ENCODE measurements around the gene TRAIP. TPM values are rescaled to one million over a fixed set of nuclear protein-coding genes. Genes with fewer than 3 reads are reported as not detected.
"Not testable (repeated sequence)": the region's sequence is repeated elsewhere in the genome, so short reads cannot be mapped to it uniquely, and the experiment has no call there.

TRAIP gene
- total RNA-seq (7.9 TPM), polyA plus RNA-seq (1 to 10 TPM in 3 of 4 donors, under 1 TPM in 1; 0.52 to 3.2 (median 1.7) TPM)

GRCh38 chr3:49856181-49857005, at the start of gene TRAIP:
Gene TRAIP (minus strand): TSS chr3:49856564. CDS start chr3:49856453, 111 bp downstream.
- H3K4me1 ChIP-seq (ENCODE audit: control insufficient read depth, insufficient read depth, low read length, poor library complexity, severe bottlenecking): peaks cover 15% of the 10 kb centered on the region
- ATAC-seq (ENCODE audit: low read depth in 2 of 2): peak; percentile 98
- no peaks in the 10 kb centered on the region for H3K9me3 ChIP-seq (ENCODE audit: control insufficient read depth in 2 of 2, low read length in 2 of 2)
- Mint-ChIP-seq H3K9me3 (no peaks in the 10 kb centered on the region), H3K27ac (peak within 1 kb of the TSS; percentile 56 to 94 (median 93)), H3K27me3 (peaks cover 5% of the 10 kb centered on the region), H3K4me3 (peak within 1 kb of the TSS; percentile 77 to 97 (median 86)), H3K36me3 (no peaks in the 10 kb centered on the region), H3K4me1 (peaks cover 3 to 18% (median 10%) of the 10 kb centered on the region in 4 donors)
- H3K27ac ChIP-seq (ENCODE audit: insufficient read depth, low read length, poor library complexity, severe bottlenecking): peak within 1 kb of the TSS; percentile 74
- no peaks in the 10 kb centered on the region for H3K36me3 ChIP-seq (ENCODE audit: control insufficient read depth, insufficient read depth, low read length)
- H3K27me3 ChIP-seq (ENCODE audit: control insufficient read depth, insufficient read depth, low read length): no peaks in the 10 kb centered on the region
- peak within 1 kb of the TSS; percentile 73 for H3K4me3 ChIP-seq (ENCODE audit: low read depth, low read length)
- DNase-seq: peak; percentile 90 to 95 (median 95)

DNA sequence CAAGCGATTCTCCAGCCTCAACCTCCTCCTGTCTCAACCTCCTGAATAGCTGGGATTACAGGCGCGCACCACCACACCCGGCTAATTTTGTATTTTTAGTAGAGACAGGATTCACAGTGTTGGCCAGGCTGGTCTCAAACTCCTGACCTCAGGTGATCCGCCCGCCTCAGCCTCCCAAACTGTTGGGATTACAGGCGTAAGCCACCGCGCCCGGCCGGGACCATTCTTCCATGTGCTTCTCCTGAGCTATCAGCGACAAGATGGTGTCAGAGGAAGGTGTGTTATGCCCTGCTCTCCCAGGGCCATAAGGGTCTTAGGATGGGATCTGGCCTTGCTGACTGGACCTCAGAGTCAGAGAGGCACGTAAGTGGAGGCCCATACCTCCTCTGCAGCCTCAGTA, 48.1 kb upstream of the TRAIP start:
- Histone ChIP-seq H3K27ac (ENCODE audit: insufficient read depth, low read length, poor library complexity, severe bottlenecking) (peak overlapping the region; percentile 47), H3K4me1 (ENCODE audit: control insufficient read depth, insufficient read depth, low read length, poor library complexity, severe bottlenecking) (peaks cover 26% of the 10 kb centered on the region)
- Mint-ChIP-seq H3K27ac (peak overlapping the region in 2 of 3 donors; percentile 88 to 96), H3K4me3 (peak overlapping the region in 3 of 4 donors; percentile 86 to 88 (median 87)), H3K4me1 (peaks cover 13 to 40% (median 19%) of the 10 kb centered on the region in 4 donors)
- H3K9me3 ChIP-seq (ENCODE audit: control insufficient read depth in 2 of 2, low read length in 2 of 2); H3K27me3 ChIP-seq (ENCODE audit: control insufficient read depth, insufficient read depth, low read length); H3K9me3 Mint-ChIP-seq; H3K27me3 Mint-ChIP-seq; ATAC-seq (ENCODE audit: low read depth in 2 of 2); H3K4me3 ChIP-seq (ENCODE audit: low read depth, low read length); H3K36me3 Mint-ChIP-seq; H3K36me3 ChIP-seq (ENCODE audit: control insufficient read depth, insufficient read depth, low read length); DNase-seq: not testable (repeated sequence)

GRCh38 chr3:49903451-49904424, 47.4 kb upstream of the TRAIP start, which contains the start of gene MST1R:
Gene MST1R (minus strand): TSS chr3:49903873. CDS start chr3:49903609, 264 bp downstream.
- peaks cover 26% of the 10 kb centered on the region for H3K4me1 ChIP-seq (ENCODE audit: control insufficient read depth, insufficient read depth, low read length, poor library complexity, severe bottlenecking)
- H3K9me3 Mint-ChIP-seq: no peaks in the 10 kb centered on the region
- no peaks in the 10 kb centered on the region for H3K27me3 ChIP-seq (ENCODE audit: control insufficient read depth, insufficient read depth, low read length)
- no peaks in the 10 kb centered on the region for H3K9me3 ChIP-seq (ENCODE audit: control insufficient read depth in 2 of 2, low read length in 2 of 2)
- peak within 1 kb of the TSS; percentile 85 to 96 (median 88) for H3K27ac Mint-ChIP-seq
- H3K36me3 ChIP-seq (ENCODE audit: control insufficient read depth, insufficient read depth, low read length): no peaks in the 10 kb centered on the region
- no peaks in the 10 kb centered on the region for H3K36me3 Mint-ChIP-seq
- peak within 1 kb of the TSS; percentile 47 for H3K27ac ChIP-seq (ENCODE audit: insufficient read depth, low read length, poor library complexity, severe bottlenecking)
- H3K4me1 Mint-ChIP-seq: peaks cover 13 to 40% (median 19%) of the 10 kb centered on the region in 4 donors
- H3K4me3 Mint-ChIP-seq: peak within 1 kb of the TSS; percentile 86 to 92 (median 88)
- H3K4me3 ChIP-seq (ENCODE audit: low read depth, low read length): peak within 1 kb of the TSS; percentile 44
- DNase-seq: peak; percentile 76 to 91 (median 85)
- H3K27me3 Mint-ChIP-seq: no peaks in the 10 kb centered on the region
- peak; percentile 97 to 98 for ATAC-seq (ENCODE audit: low read depth in 2 of 2)

DNA sequence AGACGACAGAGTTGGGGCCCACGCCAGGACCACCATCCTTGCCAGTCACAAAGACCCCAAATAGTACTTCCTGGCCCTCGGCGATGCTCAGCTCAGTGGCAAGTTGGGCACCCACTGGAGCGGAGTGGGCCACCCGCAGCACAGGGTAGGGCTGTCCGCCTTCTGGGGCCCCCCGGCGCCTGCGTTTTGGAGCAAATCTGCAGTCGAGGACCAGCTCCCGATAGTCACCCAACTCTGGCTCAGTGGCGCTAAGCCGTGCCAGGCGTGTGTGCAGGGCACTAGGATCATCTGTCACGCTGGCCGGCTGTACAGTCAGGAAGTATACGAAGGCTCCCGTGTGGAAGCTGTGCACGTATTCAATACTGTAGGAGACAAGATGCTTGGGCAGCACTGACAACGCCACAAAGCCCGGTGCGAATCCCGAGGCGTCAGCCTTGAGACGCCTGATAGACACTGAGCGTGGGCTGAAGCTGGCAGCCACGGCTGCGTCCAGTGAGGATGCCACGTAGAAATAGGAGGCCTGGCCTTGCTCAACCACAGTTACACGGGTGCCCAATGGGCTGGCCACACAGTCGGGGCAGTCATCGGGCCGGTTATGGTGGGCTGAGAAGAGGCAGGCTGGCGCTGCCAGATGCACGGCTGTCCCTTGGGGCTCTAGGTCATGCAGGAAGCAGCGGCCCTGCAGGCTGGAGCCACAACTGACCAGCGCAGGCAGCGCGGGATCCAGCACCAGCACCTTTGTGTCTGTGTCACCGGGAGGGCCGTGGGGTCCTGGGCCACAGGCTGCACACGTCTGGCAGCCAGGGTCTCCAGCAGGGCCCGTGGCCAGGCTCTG, 46.4 kb upstream of the TRAIP start:
- no peaks in the 10 kb centered on the region for H3K9me3 ChIP-seq (ENCODE audit: control insufficient read depth in 2 of 2, low read length in 2 of 2)
- no peak overlapping the region for H3K4me3 ChIP-seq (ENCODE audit: low read depth, low read length)
- H3K27me3 Mint-ChIP-seq: no peaks in the 10 kb centered on the region
- H3K27ac ChIP-seq (ENCODE audit: insufficient read depth, low read length, poor library complexity, severe bottlenecking): no peak overlapping the region
- peaks cover 26% of the 10 kb centered on the region for H3K4me1 ChIP-seq (ENCODE audit: control insufficient read depth, insufficient read depth, low read length, poor library complexity, severe bottlenecking)
- no peaks in the 10 kb centered on the region for H3K36me3 Mint-ChIP-seq
- no peak overlapping the region for H3K27ac Mint-ChIP-seq
- ATAC-seq (ENCODE audit: low read depth in 2 of 2) (no peak), DNase-seq (no peak)
- no peaks in the 10 kb centered on the region for H3K9me3 Mint-ChIP-seq
- peaks cover 13 to 40% (median 19%) of the 10 kb centered on the region in 4 donors for H3K4me1 Mint-ChIP-seq
- H3K4me3 Mint-ChIP-seq: peak overlapping the region in 1 of 4 donors; percentile 7
- H3K36me3 ChIP-seq (ENCODE audit: control insufficient read depth, insufficient read depth, low read length): no peaks in the 10 kb centered on the region
- no peaks in the 10 kb centered on the region for H3K27me3 ChIP-seq (ENCODE audit: control insufficient read depth, insufficient read depth, low read length)

GRCh38 chr3:49901366-49902339, 45.3 kb upstream of the TRAIP start:
- no peaks in the 10 kb centered on the region for H3K36me3 ChIP-seq (ENCODE audit: control insufficient read depth, insufficient read depth, low read length)
- H3K9me3 ChIP-seq (ENCODE audit: control insufficient read depth in 2 of 2, low read length in 2 of 2): no peaks in the 10 kb centered on the region
- Mint-ChIP-seq H3K27ac (peak overlapping the region in 1 of 3 donors; percentile 54), H3K27me3 (no peaks in the 10 kb centered on the region), H3K9me3 (no peaks in the 10 kb centered on the region), H3K4me1 (peaks cover 11 to 36% (median 16%) of the 10 kb centered on the region in 4 donors), H3K36me3 (no peaks in the 10 kb centered on the region), H3K4me3 (peak overlapping the region in 1 of 4 donors; percentile 38)
- no peak for ATAC-seq (ENCODE audit: low read depth in 2 of 2)
- peaks cover 25% of the 10 kb centered on the region for H3K4me1 ChIP-seq (ENCODE audit: control insufficient read depth, insufficient read depth, low read length, poor library complexity, severe bottlenecking)
- H3K27ac ChIP-seq (ENCODE audit: insufficient read depth, low read length, poor library complexity, severe bottlenecking): no peak overlapping the region
- DNase-seq: no peak
- no peaks in the 10 kb centered on the region for H3K27me3 ChIP-seq (ENCODE audit: control insufficient read depth, insufficient read depth, low read length)
- H3K4me3 ChIP-seq (ENCODE audit: low read depth, low read length): no peak overlapping the region

DNA sequence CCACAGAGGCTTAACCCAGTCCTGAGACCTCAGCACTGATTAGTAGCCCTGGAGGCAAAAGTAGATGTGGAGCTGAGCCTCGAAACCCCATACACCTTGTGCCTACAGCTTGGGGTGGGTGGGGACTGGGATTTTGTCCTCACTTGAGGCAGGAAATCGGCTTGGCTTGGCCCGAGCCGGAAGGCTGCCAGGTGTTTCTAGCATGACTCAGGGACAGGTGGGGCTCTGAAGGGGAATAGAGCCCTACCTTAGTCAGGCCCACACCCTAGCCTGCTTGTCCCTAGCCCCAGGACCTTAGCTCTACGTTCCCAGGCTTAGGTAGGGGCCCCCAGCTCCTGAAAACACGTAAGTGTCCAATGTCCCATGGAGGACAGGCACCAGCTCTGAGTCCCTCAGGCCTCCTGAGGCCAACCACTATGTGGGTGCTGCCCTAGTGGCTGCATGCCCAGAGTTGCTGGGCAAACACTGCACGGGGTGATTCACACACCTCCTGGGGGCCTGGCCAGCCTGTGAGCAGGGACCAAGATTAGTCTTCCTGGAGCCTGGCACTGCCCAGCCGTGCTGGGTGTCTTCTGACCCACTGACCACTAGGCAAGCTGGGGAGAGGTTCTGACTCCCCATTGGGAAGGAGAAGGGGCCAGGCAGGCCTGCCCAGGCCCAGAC, 44.3 kb upstream of the TRAIP start:
- H3K36me3 ChIP-seq (ENCODE audit: control insufficient read depth, insufficient read depth, low read length): no peaks in the 10 kb centered on the region
- no peaks in the 10 kb centered on the region for H3K36me3 Mint-ChIP-seq
- H3K4me1 Mint-ChIP-seq: peaks cover 3 to 25% (median 7%) of the 10 kb centered on the region in 4 donors
- H3K27ac Mint-ChIP-seq: peak overlapping the region in 1 of 3 donors; percentile 54
- H3K4me3 Mint-ChIP-seq: no peak overlapping the region
- no peak overlapping the region for H3K4me3 ChIP-seq (ENCODE audit: low read depth, low read length)
- no peaks in the 10 kb centered on the region for H3K27me3 Mint-ChIP-seq
- H3K9me3 ChIP-seq (ENCODE audit: control insufficient read depth in 2 of 2, low read length in 2 of 2): no peaks in the 10 kb centered on the region
- H3K9me3 Mint-ChIP-seq: no peaks in the 10 kb centered on the region
- no peaks in the 10 kb centered on the region for H3K27me3 ChIP-seq (ENCODE audit: control insufficient read depth, insufficient read depth, low read length)
- no peak for ATAC-seq (ENCODE audit: low read depth in 2 of 2)
- no peak overlapping the region for H3K27ac ChIP-seq (ENCODE audit: insufficient read depth, low read length, poor library complexity, severe bottlenecking)
- H3K4me1 ChIP-seq (ENCODE audit: control insufficient read depth, insufficient read depth, low read length, poor library complexity, severe bottlenecking): peaks cover 15% of the 10 kb centered on the region
- DNase-seq: no peak
